Liver (tissue), 9 donors: ENCODE data around the gene TATDN3. TPM values are rescaled to one million over a fixed set of nuclear protein-coding genes. Genes with fewer than 3 reads are reported as not detected.

Experiments used
- DNase-seq: peaks from one replicate; pipeline ENCODE4 v3.0.0-alpha.2; 2017; ENCODE audit warnings: low spot score
- H3K27ac ChIP-seq, 2 donors: one replicate each; pipeline ENCODE4 v1.7.0; 2013; ENCODE audit warnings: inconsistent platforms in 2 of 2, low read length in 2 of 2, control low read depth in 1 of 2, low read depth in 1 of 2, mild to moderate bottlenecking in 1 of 2
- H3K27me3 ChIP-seq, 4 donors: one replicate each; pipeline versions ENCODE4 v1.6.1 to v1.7.0; 2013; ENCODE audit warnings: low read length in 3 of 4, inconsistent platforms in 1 of 4, mild to moderate bottlenecking in 1 of 4, moderate library complexity in 1 of 4; ENCODE audit not compliant: control insufficient read depth in 4 of 4, insufficient read depth in 4 of 4
- H3K36me3 ChIP-seq, 4 donors: one replicate each; pipeline versions ENCODE4 v1.6.1 to v1.7.0; 2013; ENCODE audit warnings: low read length in 3 of 4, mild to moderate bottlenecking in 3 of 4, low read depth in 1 of 4, moderate library complexity in 1 of 4; ENCODE audit not compliant: control insufficient read depth in 4 of 4, insufficient read depth in 3 of 4
- H3K4me1 ChIP-seq, 4 donors: one replicate each; pipeline versions ENCODE4 v1.6.1 to v1.7.0; 2013; ENCODE audit warnings: low read length in 3 of 4, mild to moderate bottlenecking in 3 of 4, moderate library complexity in 1 of 4; ENCODE audit not compliant: control insufficient read depth in 4 of 4, insufficient read depth in 4 of 4
- H3K4me3 ChIP-seq, 3 donors: one replicate each; pipeline versions ENCODE4 v1.6.1 to v1.7.0; 2013; ENCODE audit warnings: low read length in 3 of 3, control low read depth in 1 of 3, low read depth in 1 of 3, mild to moderate bottlenecking in 1 of 3
- H3K9ac ChIP-seq, 2 donors: one replicate each; pipeline ENCODE4 v1.7.0; 2013; ENCODE audit warnings: low read length in 2 of 2, mild to moderate bottlenecking in 2 of 2, moderate library complexity in 2 of 2, control low read depth in 1 of 2, low read depth in 1 of 2
- H3K9me3 ChIP-seq, 4 donors: one replicate each; pipeline versions ENCODE4 v1.6.1 to v1.7.0; 2013; ENCODE audit warnings: low read length in 3 of 4; ENCODE audit not compliant: control insufficient read depth in 4 of 4
- EGR1 ChIP-seq, 2 donors: IDR thresholded peaks; 2 replicates each; pipeline ENCODE4 v1.6.1; 2016 to 2018; ENCODE audit warnings: antibody characterized with exemption in 2 of 2, low read depth in 2 of 2
- FOXA1 ChIP-seq: IDR thresholded peaks from 2 replicates; pipeline ENCODE4 v1.6.1; 2016; ENCODE audit warnings: antibody characterized with exemption
- FOXA2 ChIP-seq: IDR thresholded peaks from 2 replicates; pipeline ENCODE4 v1.6.1; 2016; ENCODE audit warnings: antibody characterized with exemption
- GABPA ChIP-seq, 2 donors: IDR thresholded peaks in 1 of 2; conservative IDR thresholded peaks in 1 of 2; 2 replicates each; pipeline ENCODE4 v1.6.1; 2016; ENCODE audit warnings: antibody characterized with exemption in 2 of 2, mild to moderate bottlenecking in 1 of 2, moderate library complexity in 1 of 2
- HNF4A ChIP-seq, 2 donors: conservative IDR thresholded peaks; 2 replicates each; pipeline ENCODE4 v1.6.1; 2016; ENCODE audit warnings: antibody characterized with exemption in 2 of 2, mild to moderate bottlenecking in 2 of 2
- HNF4G ChIP-seq: IDR thresholded peaks from 2 replicates; pipeline ENCODE4 v1.6.1; 2016; ENCODE audit warnings: antibody characterized with exemption
- JUND ChIP-seq, 2 donors: IDR thresholded peaks; 2 replicates each; pipeline ENCODE4 v1.6.1; 2016; ENCODE audit warnings: antibody characterized with exemption in 2 of 2
- NR2F2 ChIP-seq: IDR thresholded peaks from 2 replicates; pipeline ENCODE4 v1.6.1; 2016; ENCODE audit warnings: antibody characterized with exemption
- RAD21 ChIP-seq, 2 donors: IDR thresholded peaks; 2 replicates each; pipeline ENCODE4 v1.6.1; 2016; ENCODE audit warnings: antibody characterized with exemption in 2 of 2, mild to moderate bottlenecking in 2 of 2
- RXRA ChIP-seq, 2 donors: IDR thresholded peaks; 2 replicates each; pipeline ENCODE4 v1.6.1; 2017 to 2018; ENCODE audit warnings: antibody characterized with exemption in 2 of 2, mild to moderate bottlenecking in 1 of 2
- SP1 ChIP-seq: IDR thresholded peaks from 2 replicates; pipeline ENCODE4 v1.6.1; 2018; ENCODE audit warnings: antibody characterized with exemption, mild to moderate bottlenecking
- TAF1 ChIP-seq: conservative IDR thresholded peaks from 2 replicates; pipeline ENCODE4 v1.6.1; 2016; ENCODE audit warnings: antibody characterized with exemption, mild to moderate bottlenecking
- YY1 ChIP-seq: IDR thresholded peaks from 2 replicates; pipeline ENCODE4 v1.6.1; 2016; ENCODE audit warnings: antibody characterized with exemption, mild to moderate bottlenecking
- WGBS: extraction: QIAGEN DNeasy Blood & Tissue Kit; methylation state at CpG from one replicate; pipeline ENCODE4 v1.1.7; 2013; 5-methylcytosine and 5-hydroxymethylcytosine counted together
- polyA plus RNA-seq, 2 donors: library from polyadenylated mRNA; stranded (reverse) in 1 of 2; unstranded in 1 of 2; fragments of 200-250 nt in 1 of 2; fragments of >200 nt in 1 of 2; fragmentation: Nextera tagmentation in 1 of 2; extraction: Ambion mirVana in 1 of 2; gene quantifications; one replicate each; pipeline versions ENCODE4 v1.2.1 to v1.2.3, GENCODE V29; 2013 to 2015
- total RNA-seq, 2 donors: library from RNA; depleted of rRNA; stranded (reverse); fragments of >200 nt; gene quantifications; one replicate each; pipeline ENCODE4 v1.2.3, GENCODE V29; 2014
- TF ChIP-seq, protein P1 (sequence below): fragments of 150-350 bp; IDR thresholded peaks from 2 replicates; pipeline ENCODE4 v1.5.1; 2017; ENCODE audit warnings: improper control_type of control experiment, low read depth, low read length; ENCODE audit not compliant: missing input control
- TF ChIP-seq, protein P2 (sequence below): IDR thresholded peaks from 2 replicates; pipeline ENCODE4 v1.6.1; 2016; ENCODE audit warnings: antibody characterized with exemption
- TF ChIP-seq, protein P3 (sequence below): IDR thresholded peaks from 2 replicates; pipeline ENCODE4 v1.6.1; 2016; ENCODE audit warnings: antibody characterized with exemption
- TF ChIP-seq, protein P4 (sequence below): IDR thresholded peaks from 2 replicates; pipeline ENCODE4 v1.6.1; 2016; ENCODE audit warnings: antibody characterized with exemption
- TF ChIP-seq, protein P5 (sequence below): IDR thresholded peaks from 2 replicates; pipeline ENCODE4 v1.6.1; 2016; ENCODE audit warnings: antibody characterized with exemption, mild to moderate bottlenecking
- donor health status: healthy.
- donor health status: healthy.
- donor health status: healthy.
- donor health status: healthy.
- donor health status: healthy.

The TATDN3 gene
- total and polyA plus RNA-seq, 4 donors: 5.2 to 8.1 (median 6.7) TPM

DNA sequence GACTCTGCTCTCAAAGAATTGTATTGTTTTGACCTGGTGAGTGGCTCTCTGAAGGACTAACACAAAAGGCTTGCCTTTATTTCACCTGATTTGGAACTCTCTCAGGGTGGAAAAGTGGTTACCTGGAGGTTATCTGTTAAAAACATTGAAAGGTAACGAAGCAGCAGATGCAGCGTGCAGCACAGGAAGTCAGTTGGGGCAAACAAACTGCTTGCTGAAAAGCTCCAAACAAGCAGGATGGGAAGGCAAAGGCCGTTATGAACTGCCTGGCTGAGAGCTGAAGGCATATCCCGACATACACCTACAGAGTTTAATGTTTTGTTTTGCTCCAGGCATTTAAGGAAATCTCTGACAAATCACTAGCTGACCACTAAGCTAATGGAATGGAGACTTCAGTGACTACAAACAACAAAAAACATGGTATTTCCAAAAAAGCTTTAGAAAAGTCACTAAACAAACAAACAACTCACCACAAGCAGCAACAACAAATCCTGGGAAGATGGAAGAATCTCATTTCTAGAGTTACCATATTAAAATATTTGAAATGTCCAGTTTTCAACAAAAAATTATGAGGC lies 47.7 kb upstream of the TATDN3 start:
- no peak for DNase-seq
- H3K36me3 ChIP-seq: no peaks in the 10 kb centered on the region
- 85% methylated on average over 4 of the region's 4 CpGs for WGBS

DNA sequence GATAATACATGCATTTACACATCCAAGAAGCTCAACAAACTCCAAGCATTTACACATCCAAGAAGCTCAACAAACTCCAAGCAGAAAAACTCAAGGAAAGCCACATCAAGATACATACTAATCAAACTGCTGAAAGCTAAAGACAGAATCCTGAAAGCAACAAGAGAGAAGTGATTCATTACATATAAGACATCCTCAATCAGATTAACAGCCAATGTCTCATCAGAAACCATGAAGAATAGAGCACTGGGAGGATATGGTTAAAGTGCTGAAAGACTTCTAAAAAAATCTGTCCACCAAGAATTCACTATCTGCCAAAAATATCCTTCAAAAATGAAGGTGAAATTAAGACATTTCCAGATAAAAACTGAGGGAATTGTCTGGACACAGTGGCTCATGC lies 46.4 kb upstream of the TATDN3 start:
- peaks cover 0 to 8% (median 2%) of the 10 kb centered on the region in 4 donors for H3K4me1 ChIP-seq
- no peak for TF ChIP-seq SP1
- TF ChIP-seq, protein P1, sequence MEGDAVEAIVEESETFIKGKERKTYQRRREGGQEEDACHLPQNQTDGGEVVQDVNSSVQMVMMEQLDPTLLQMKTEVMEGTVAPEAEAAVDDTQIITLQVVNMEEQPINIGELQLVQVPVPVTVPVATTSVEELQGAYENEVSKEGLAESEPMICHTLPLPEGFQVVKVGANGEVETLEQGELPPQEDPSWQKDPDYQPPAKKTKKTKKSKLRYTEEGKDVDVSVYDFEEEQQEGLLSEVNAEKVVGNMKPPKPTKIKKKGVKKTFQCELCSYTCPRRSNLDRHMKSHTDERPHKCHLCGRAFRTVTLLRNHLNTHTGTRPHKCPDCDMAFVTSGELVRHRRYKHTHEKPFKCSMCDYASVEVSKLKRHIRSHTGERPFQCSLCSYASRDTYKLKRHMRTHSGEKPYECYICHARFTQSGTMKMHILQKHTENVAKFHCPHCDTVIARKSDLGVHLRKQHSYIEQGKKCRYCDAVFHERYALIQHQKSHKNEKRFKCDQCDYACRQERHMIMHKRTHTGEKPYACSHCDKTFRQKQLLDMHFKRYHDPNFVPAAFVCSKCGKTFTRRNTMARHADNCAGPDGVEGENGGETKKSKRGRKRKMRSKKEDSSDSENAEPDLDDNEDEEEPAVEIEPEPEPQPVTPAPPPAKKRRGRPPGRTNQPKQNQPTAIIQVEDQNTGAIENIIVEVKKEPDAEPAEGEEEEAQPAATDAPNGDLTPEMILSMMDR: no peak
- TF ChIP-seq TAF1: no peak
- TF ChIP-seq FOXA2: no peak
- no peak for TF ChIP-seq NR2F2
- TF ChIP-seq GABPA (IDR thresholded peaks at IDR 0.05 in 1 of 2, conservative IDR thresholded peaks at IDR 0.05 in 1 of 2): no peak
- no peak for TF ChIP-seq JUND (IDR thresholded peaks at IDR 0.05)
- TF ChIP-seq, protein P2, sequence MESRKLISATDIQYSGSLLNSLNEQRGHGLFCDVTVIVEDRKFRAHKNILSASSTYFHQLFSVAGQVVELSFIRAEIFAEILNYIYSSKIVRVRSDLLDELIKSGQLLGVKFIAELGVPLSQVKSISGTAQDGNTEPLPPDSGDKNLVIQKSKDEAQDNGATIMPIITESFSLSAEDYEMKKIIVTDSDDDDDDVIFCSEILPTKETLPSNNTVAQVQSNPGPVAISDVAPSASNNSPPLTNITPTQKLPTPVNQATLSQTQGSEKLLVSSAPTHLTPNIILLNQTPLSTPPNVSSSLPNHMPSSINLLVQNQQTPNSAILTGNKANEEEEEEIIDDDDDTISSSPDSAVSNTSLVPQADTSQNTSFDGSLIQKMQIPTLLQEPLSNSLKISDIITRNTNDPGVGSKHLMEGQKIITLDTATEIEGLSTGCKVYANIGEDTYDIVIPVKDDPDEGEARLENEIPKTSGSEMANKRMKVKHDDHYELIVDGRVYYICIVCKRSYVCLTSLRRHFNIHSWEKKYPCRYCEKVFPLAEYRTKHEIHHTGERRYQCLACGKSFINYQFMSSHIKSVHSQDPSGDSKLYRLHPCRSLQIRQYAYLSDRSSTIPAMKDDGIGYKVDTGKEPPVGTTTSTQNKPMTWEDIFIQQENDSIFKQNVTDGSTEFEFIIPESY: no peak
- TF ChIP-seq EGR1 (IDR thresholded peaks at IDR 0.05; ENCODE audit: low read depth in 2 of 2): no peak
- no peak for TF ChIP-seq RAD21 (IDR thresholded peaks at IDR 0.05)
- no peak for TF ChIP-seq FOXA1
- TF ChIP-seq HNF4A (conservative IDR thresholded peaks at IDR 0.05): no peak
- TF ChIP-seq YY1: no peak
- TF ChIP-seq HNF4G: no peak
- TF ChIP-seq, protein P3, sequence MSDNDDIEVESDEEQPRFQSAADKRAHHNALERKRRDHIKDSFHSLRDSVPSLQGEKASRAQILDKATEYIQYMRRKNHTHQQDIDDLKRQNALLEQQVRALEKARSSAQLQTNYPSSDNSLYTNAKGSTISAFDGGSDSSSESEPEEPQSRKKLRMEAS: no peak
- no peak for TF ChIP-seq RXRA (IDR thresholded peaks at IDR 0.05)
- TF ChIP-seq, protein P4, sequence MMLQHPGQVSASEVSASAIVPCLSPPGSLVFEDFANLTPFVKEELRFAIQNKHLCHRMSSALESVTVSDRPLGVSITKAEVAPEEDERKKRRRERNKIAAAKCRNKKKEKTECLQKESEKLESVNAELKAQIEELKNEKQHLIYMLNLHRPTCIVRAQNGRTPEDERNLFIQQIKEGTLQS: no peak
- TF ChIP-seq, protein P5, sequence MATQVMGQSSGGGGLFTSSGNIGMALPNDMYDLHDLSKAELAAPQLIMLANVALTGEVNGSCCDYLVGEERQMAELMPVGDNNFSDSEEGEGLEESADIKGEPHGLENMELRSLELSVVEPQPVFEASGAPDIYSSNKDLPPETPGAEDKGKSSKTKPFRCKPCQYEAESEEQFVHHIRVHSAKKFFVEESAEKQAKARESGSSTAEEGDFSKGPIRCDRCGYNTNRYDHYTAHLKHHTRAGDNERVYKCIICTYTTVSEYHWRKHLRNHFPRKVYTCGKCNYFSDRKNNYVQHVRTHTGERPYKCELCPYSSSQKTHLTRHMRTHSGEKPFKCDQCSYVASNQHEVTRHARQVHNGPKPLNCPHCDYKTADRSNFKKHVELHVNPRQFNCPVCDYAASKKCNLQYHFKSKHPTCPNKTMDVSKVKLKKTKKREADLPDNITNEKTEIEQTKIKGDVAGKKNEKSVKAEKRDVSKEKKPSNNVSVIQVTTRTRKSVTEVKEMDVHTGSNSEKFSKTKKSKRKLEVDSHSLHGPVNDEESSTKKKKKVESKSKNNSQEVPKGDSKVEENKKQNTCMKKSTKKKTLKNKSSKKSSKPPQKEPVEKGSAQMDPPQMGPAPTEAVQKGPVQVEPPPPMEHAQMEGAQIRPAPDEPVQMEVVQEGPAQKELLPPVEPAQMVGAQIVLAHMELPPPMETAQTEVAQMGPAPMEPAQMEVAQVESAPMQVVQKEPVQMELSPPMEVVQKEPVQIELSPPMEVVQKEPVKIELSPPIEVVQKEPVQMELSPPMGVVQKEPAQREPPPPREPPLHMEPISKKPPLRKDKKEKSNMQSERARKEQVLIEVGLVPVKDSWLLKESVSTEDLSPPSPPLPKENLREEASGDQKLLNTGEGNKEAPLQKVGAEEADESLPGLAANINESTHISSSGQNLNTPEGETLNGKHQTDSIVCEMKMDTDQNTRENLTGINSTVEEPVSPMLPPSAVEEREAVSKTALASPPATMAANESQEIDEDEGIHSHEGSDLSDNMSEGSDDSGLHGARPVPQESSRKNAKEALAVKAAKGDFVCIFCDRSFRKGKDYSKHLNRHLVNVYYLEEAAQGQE: no peak
- DNase-seq: no peak

More for the DNA sequence above, 47.7 kb upstream of the TATDN3 start:
- Histone ChIP-seq H3K4me3 (no peak overlapping the region), H3K4me1 (peaks cover 0 to 5% (median 0%) of the 10 kb centered on the region in 4 donors), H3K27me3 (no peaks in the 10 kb centered on the region), H3K27ac (no peak overlapping the region), H3K9ac (no peak overlapping the region), H3K9me3 (no peaks in the 10 kb centered on the region)
- no peak for TF ChIP-seq SP1
- TF ChIP-seq NR2F2: no peak
- TF ChIP-seq, protein P4: no peak
- TF ChIP-seq, protein P1: no peak
- no peak for TF ChIP-seq HNF4G
- no peak for TF ChIP-seq FOXA1
- no peak for TF ChIP-seq JUND (IDR thresholded peaks at IDR 0.05)

More for the DNA sequence above, 46.4 kb upstream of the TATDN3 start:
- Histone ChIP-seq H3K27ac (no peak overlapping the region), H3K9me3 (no peaks in the 10 kb centered on the region), H3K27me3 (no peaks in the 10 kb centered on the region), H3K9ac (no peak overlapping the region), H3K4me3 (no peak overlapping the region), H3K36me3 (no peaks in the 10 kb centered on the region)
